HEK293 (cell line): ENCODE measurements around the gene KRTAP25-1.
A peak's percentile ranks its signal among the peaks of the same experiment; 100 is the strongest.

ENCODE experiments used
- CTCF ChIA-PET: fragments of 350-600 bp; formaldehyde crosslinking; extraction: SDS; loops from one replicate; lab custom pipeline; 2021; ENCODE audit warnings: antibody characterized with exemption; lab: Yijun Ruan, JAX
- POLR2A ChIA-PET: fragments of 300-600 bp; formaldehyde crosslinking; extraction: SDS; loops from one replicate; lab custom pipeline; 2020; ENCODE audit warnings: antibody characterized with exemption, inconsistent platforms; lab: Yijun Ruan, JAX
- H3K27ac ChIP-seq: fragments of 200-500 bp; sonication (Bioruptor generic); 2 replicates; pipeline ENCODE4 v1.5.1; 2014; ENCODE audit warnings: low read depth, low read length, control low read depth, inconsistent platforms; ENCODE audit errors: extremely low read depth
- H3K36me3 ChIP-seq, 2 experiments: fragments of 200-500 bp in 1 of 2; sonication (Bioruptor generic) in 1 of 2; 1 replicate in 1 of 2; 2 replicates in 1 of 2; pipeline ENCODE4 v1.5.1; 2014 to 2017; ENCODE audit warnings: inconsistent platforms in 2 of 2, low read length in 2 of 2; ENCODE audit not compliant: control insufficient read depth in 2 of 2, insufficient read depth in 1 of 2
- H3K4me1 ChIP-seq: fragments of 200-500 bp; sonication (Bioruptor generic); 2 replicates; pipeline ENCODE4 v1.5.1; 2014; ENCODE audit warnings: mild to moderate bottlenecking, low read length, inconsistent platforms; ENCODE audit not compliant: control insufficient read depth, insufficient read depth
- H3K4me3 ChIP-seq: 2 replicates; pipeline ENCODE4 v1.5.1; 2011; ENCODE audit warnings: low read depth, mild to moderate bottlenecking, control low read depth, low read length, moderate library complexity
- H3K9me3 ChIP-seq: fragments of 200-500 bp; sonication (Bioruptor generic); 2 replicates; pipeline ENCODE4 v1.5.1; 2014; ENCODE audit warnings: low read depth, low read length, inconsistent platforms; ENCODE audit not compliant: control insufficient read depth, insufficient read depth
- GLIS2 ChIP-seq: fragments of 450-650 bp; formaldehyde crosslinking; IDR thresholded peaks from 2 replicates; pipeline ENCODE4 v1.5.1; 2016; ENCODE audit warnings: missing biosample characterization, missing genetic modification characterization
- MZF1 ChIP-seq: fragments of 450-650 bp; formaldehyde crosslinking; IDR thresholded peaks from 2 replicates; pipeline ENCODE4 v1.5.1; 2017; ENCODE audit warnings: missing biosample characterization, missing genetic modification characterization, borderline replicate concordance
- ZNF114 ChIP-seq: fragments of 450-650 bp; formaldehyde crosslinking; IDR thresholded peaks from 2 replicates; pipeline ENCODE4 v1.5.0; 2017; ENCODE audit warnings: missing biosample characterization, missing genetic modification characterization
- ZNF239 ChIP-seq: fragments of 450-650 bp; formaldehyde crosslinking; IDR thresholded peaks from 2 replicates; pipeline ENCODE4 v1.5.1; 2016; ENCODE audit warnings: missing biosample characterization, missing genetic modification characterization
- ZNF274 ChIP-seq, 2 experiments: fragments of 200-500 bp in 1 of 2; fragments of 450-650 bp in 1 of 2; sonication (Bioruptor generic) in 1 of 2; formaldehyde crosslinking in 1 of 2; IDR thresholded peaks; 2 replicates each; pipeline versions ENCODE4 v1.5.1 to v1.6.1; 2014 to 2016; ENCODE audit warnings: borderline replicate concordance in 1 of 2, inconsistent platforms in 1 of 2, low read length in 1 of 2, missing biosample characterization in 1 of 2, missing genetic modification characterization in 1 of 2
- ZNF549 ChIP-seq: fragments of 450-650 bp; IDR thresholded peaks from 2 replicates; pipeline ENCODE4 v1.5.1; 2018; ENCODE audit warnings: missing biosample characterization, missing genetic modification characterization, mild to moderate bottlenecking, inconsistent platforms, moderate library complexity
- ZNF558 ChIP-seq: fragments of 450-650 bp; formaldehyde crosslinking; IDR thresholded peaks from 2 replicates; pipeline ENCODE4 v1.5.1; 2016; ENCODE audit warnings: missing biosample characterization, missing genetic modification characterization
- ZNF677 ChIP-seq: fragments of 450-650 bp; IDR thresholded peaks from 2 replicates; pipeline ENCODE4 v1.5.0; 2018; ENCODE audit warnings: missing biosample characterization, mild to moderate bottlenecking, missing genetic modification characterization, moderate library complexity
- ZNF837 ChIP-seq: fragments of 450-650 bp; formaldehyde crosslinking; IDR thresholded peaks from 2 replicates; pipeline ENCODE4 v1.5.1; 2016; ENCODE audit warnings: missing biosample characterization, missing genetic modification characterization
- TF ChIP-seq, protein P1 (sequence below): fragments of 450-650 bp; formaldehyde crosslinking; IDR thresholded peaks from 2 replicates; pipeline ENCODE4 v1.5.1; 2016; ENCODE audit warnings: missing biosample characterization, missing genetic modification characterization, low read depth
- TF ChIP-seq, protein P2 (sequence below): fragments of 450-650 bp; formaldehyde crosslinking; IDR thresholded peaks from 2 replicates; pipeline ENCODE4 v1.5.1; 2016; ENCODE audit warnings: missing biosample characterization, missing genetic modification characterization
- TF ChIP-seq, protein P3 (sequence below): IDR thresholded peaks from 2 replicates; pipeline ENCODE4 v1.6.1; 2011; ENCODE audit warnings: mild to moderate bottlenecking, low read depth, low read length, borderline replicate concordance
- TF ChIP-seq, protein P4 (sequence below): fragments of 450-650 bp; formaldehyde crosslinking; IDR thresholded peaks from 2 replicates; pipeline ENCODE4 v1.5.1; 2016; ENCODE audit warnings: missing biosample characterization, missing genetic modification characterization
- TF ChIP-seq, protein P5 (sequence below): fragments of 450-650 bp; formaldehyde crosslinking; IDR thresholded peaks from 2 replicates; pipeline ENCODE4 v1.5.1; 2016; ENCODE audit warnings: missing biosample characterization, missing genetic modification characterization
- TF ChIP-seq, protein P6 (sequence below): fragments of 450-650 bp; formaldehyde crosslinking; IDR thresholded peaks from 2 replicates; pipeline ENCODE4 v1.5.1; 2016; ENCODE audit warnings: missing biosample characterization, missing genetic modification characterization

KRTAP25-1 gene

DNA sequence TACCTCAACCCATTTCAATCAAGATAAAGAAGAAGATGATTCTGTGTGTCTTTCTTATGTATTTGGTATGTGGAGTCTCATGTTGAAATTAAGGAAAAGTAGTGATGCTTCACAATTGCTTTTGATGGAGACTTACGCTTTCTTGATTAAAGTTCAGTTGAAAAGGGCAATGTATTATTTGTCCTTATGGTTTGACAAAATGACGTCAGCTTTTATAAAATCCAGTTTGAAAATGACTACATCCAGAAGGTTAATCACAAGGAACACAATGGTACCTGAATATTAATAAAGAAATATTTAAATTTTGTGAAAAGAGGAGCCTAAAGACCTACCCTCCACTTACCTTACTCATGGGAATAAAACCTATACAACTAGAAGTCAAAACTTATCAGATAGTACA is 26.4 kb upstream of the KRTAP25-1 start:
- Histone ChIP-seq H3K4me3 (no peak overlapping the region), H3K9me3 (no peaks in the 10 kb centered on the region), H3K4me1 (no peaks in the 10 kb centered on the region), H3K27ac (no peak overlapping the region), H3K36me3 (no peaks in the 10 kb centered on the region)
- TF ChIP-seq, protein P1, sequence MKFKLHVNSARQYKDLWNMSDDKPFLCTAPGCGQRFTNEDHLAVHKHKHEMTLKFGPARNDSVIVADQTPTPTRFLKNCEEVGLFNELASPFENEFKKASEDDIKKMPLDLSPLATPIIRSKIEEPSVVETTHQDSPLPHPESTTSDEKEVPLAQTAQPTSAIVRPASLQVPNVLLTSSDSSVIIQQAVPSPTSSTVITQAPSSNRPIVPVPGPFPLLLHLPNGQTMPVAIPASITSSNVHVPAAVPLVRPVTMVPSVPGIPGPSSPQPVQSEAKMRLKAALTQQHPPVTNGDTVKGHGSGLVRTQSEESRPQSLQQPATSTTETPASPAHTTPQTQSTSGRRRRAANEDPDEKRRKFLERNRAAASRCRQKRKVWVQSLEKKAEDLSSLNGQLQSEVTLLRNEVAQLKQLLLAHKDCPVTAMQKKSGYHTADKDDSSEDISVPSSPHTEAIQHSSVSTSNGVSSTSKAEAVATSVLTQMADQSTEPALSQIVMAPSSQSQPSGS (tag by site-specific recombination), result peak; percentile 34; the same call in 1 of the 2 replicates
- no peak for TF ChIP-seq ZNF239 (tag by site-specific recombination)
- POLR2A ChIA-PET, result no interaction called here
- CTCF ChIA-PET, result no interaction called here

DNA sequence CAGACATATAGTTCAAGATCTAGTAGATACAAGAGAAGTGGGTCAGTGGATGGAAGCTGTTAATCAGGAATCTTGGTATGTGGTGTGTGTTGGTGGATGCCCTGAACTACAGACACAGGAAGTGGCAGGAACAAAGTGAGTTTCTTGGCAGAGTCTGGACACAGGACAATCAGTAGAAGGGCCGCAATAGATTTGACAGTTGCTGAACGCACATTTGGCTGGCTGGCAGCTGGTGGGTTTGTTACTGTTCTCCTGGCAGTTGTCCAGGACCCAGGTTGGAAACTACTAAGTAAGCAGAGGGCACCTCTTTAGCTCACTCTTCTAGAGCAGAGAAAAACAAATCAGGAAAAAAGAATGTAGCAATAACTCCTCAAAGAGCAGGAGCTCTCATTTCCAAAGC is 17.6 kb upstream of the KRTAP25-1 start:
- no peak for TF ChIP-seq ZNF558 (tag by site-specific recombination)
- TF ChIP-seq, protein P2, sequence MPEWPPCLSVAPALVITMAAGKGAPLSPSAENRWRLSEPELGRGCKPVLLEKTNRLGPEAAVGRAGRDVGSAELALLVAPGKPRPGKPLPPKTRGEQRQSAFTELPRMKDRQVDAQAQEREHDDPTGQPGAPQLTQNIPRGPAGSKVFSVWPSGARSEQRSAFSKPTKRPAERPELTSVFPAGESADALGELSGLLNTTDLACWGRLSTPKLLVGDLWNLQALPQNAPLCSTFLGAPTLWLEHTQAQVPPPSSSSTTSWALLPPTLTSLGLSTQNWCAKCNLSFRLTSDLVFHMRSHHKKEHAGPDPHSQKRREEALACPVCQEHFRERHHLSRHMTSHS, result no peak
- no peak for TF ChIP-seq ZNF114 (tag by site-specific recombination)
- no peak for TF ChIP-seq ZNF677
- no peak for TF ChIP-seq GLIS2 (tag by site-specific recombination)
- TF ChIP-seq, protein P3, sequence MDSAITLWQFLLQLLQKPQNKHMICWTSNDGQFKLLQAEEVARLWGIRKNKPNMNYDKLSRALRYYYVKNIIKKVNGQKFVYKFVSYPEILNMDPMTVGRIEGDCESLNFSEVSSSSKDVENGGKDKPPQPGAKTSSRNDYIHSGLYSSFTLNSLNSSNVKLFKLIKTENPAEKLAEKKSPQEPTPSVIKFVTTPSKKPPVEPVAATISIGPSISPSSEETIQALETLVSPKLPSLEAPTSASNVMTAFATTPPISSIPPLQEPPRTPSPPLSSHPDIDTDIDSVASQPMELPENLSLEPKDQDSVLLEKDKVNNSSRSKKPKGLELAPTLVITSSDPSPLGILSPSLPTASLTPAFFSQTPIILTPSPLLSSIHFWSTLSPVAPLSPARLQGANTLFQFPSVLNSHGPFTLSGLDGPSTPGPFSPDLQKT, result no peak
- TF ChIP-seq, protein P4, sequence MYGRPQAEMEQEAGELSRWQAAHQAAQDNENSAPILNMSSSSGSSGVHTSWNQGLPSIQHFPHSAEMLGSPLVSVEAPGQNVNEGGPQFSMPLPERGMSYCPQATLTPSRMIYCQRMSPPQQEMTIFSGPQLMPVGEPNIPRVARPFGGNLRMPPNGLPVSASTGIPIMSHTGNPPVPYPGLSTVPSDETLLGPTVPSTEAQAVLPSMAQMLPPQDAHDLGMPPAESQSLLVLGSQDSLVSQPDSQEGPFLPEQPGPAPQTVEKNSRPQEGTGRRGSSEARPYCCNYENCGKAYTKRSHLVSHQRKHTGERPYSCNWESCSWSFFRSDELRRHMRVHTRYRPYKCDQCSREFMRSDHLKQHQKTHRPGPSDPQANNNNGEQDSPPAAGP (tag by site-specific recombination), result no peak
- TF ChIP-seq ZNF274 (IDR thresholded peaks at IDR 0.05; ENCODE audit: low read length), result no peak
- no peak for TF ChIP-seq ZNF274 (tag by site-specific recombination; IDR thresholded peaks at IDR 0.05; ENCODE audit: borderline replicate concordance)
- no peak for TF ChIP-seq MZF1 (tag by site-specific recombination)
- no peak for TF ChIP-seq ZNF549 (tag by site-specific recombination)
- TF ChIP-seq ZNF837 (tag by site-specific recombination), result no peak
- TF ChIP-seq, protein P5, sequence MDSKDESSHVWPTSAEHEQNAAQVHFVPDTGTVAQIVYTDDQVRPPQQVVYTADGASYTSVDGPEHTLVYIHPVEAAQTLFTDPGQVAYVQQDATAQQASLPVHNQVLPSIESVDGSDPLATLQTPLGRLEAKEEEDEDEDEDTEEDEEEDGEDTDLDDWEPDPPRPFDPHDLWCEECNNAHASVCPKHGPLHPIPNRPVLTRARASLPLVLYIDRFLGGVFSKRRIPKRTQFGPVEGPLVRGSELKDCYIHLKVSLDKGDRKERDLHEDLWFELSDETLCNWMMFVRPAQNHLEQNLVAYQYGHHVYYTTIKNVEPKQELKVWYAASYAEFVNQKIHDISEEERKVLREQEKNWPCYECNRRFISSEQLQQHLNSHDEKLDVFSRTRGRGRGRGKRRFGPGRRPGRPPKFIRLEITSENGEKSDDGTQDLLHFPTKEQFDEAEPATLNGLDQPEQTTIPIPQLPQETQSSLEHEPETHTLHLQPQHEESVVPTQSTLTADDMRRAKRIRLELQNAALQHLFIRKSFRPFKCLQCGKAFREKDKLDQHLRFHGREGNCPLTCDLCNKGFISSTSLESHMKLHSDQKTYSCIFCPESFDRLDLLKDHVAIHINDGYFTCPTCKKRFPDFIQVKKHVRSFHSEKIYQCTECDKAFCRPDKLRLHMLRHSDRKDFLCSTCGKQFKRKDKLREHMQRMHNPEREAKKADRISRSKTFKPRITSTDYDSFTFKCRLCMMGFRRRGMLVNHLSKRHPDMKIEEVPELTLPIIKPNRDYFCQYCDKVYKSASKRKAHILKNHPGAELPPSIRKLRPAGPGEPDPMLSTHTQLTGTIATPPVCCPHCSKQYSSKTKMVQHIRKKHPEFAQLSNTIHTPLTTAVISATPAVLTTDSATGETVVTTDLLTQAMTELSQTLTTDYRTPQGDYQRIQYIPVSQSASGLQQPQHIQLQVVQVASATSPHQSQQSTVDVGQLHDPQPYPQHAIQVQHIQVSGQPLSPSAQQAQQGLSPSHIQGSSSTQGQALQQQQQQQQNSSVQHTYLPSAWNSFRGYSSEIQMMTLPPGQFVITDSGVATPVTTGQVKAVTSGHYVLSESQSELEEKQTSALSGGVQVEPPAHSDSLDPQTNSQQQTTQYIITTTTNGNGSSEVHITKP, result no peak
- TF ChIP-seq, protein P6, sequence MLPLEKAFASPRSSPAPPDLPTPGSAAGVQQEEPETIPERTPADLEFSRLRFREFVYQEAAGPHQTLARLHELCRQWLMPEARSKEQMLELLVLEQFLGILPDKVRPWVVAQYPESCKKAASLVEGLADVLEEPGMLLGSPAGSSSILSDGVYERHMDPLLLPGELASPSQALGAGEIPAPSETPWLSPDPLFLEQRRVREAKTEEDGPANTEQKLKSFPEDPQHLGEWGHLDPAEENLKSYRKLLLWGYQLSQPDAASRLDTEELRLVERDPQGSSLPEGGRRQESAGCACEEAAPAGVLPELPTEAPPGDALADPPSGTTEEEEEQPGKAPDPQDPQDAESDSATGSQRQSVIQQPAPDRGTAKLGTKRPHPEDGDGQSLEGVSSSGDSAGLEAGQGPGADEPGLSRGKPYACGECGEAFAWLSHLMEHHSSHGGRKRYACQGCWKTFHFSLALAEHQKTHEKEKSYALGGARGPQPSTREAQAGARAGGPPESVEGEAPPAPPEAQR (tag by site-specific recombination), result no peak
- TF ChIP-seq, all 188 proteins: peak for 0
- no peak overlapping the region for H3K27ac ChIP-seq
- H3K36me3 ChIP-seq, result no peaks in the 10 kb centered on the region
- ChIA-PET CTCF (no interaction called here), POLR2A (no interaction called here)
- H3K4me3 ChIP-seq, result no peak overlapping the region
- no peaks in the 10 kb centered on the region for H3K4me1 ChIP-seq
- no peaks in the 10 kb centered on the region for H3K9me3 ChIP-seq
